ENCODE measurements around the gene USH2A. TPM values are rescaled to one million over a fixed set of nuclear protein-coding genes. Genes with fewer than 3 reads are reported as not detected.

USH2A gene
- total RNA-seq, 4 donors from 2014 or later, result under 0.01 to 2.0 (median 0.22) TPM; not detected in 1

- 78 to 91% methylated on average over 3 of the region's 3 CpGs for WGBS, 2 donors
- Histone ChIP-seq H3K4me1 (no peaks in the 10 kb centered on the region), H3K9me3 (no peaks in the 10 kb centered on the region), H3K27ac (no peak overlapping the region), H3K27me3 (no peaks in the 10 kb centered on the region), H3K36me3 (no peaks in the 10 kb centered on the region), H3K4me3 (replicated peaks in 1 of 3) (no peak overlapping the region)
- TF ChIP-seq CTCF (IDR thresholded peaks at IDR 0.05), result no peak
- TF ChIP-seq POLR2A (IDR thresholded peaks at IDR 0.05), result no peak
- intact Hi-C loops (cut with DNase I), result no loop called here
- no peak for DNase-seq
Observed at GRCh38 chr1:216075339-216075738, 347.9 kb downstream of the USH2A start.

DNA sequence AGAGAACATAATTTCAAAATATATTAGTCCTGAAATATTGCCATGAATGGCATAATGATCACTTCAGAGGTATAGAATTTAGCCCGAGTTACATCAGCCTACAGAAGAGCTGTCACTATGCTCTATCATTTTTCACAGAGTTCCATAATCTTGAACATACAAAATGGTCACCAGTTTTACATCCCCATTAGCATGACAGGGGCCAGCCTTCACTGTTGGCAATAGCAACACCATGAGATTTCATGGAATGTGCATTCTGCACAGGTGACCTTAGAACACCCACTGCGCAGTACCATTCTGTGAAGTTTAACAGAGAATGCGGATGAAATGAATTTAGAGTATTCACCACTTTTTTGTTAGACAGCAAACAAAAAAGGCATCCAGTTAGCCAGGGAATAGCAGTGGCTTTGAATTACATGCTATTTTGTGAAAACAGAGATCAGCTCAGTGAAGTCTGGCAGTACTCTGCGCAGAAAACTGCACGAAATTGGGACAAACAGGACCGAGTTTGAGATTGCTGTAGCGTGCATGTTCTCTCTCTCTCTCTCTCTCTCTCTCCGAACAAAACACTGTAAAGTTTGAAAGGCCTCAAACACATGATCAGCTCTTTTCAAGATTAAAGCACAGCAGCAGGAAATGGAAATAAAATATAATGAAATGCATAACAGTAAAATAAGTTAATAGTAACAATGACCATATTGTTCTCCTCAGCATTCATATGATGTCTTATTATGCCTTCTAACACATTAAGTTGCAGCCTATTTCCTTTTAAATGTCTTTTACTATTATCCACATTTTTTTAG is 349.3 kb downstream of the USH2A start:
- Histone ChIP-seq H3K9me3 (no peaks in the 10 kb centered on the region), H3K36me3 (no peaks in the 10 kb centered on the region), H3K27me3 (no peaks in the 10 kb centered on the region), H3K4me3 (replicated peaks in 1 of 3) (no peak overlapping the region), H3K4me1 (no peaks in the 10 kb centered on the region), H3K27ac (no peak overlapping the region)
- DNase-seq, result no peak
- TF ChIP-seq CTCF (IDR thresholded peaks at IDR 0.05) (no peak), POLR2A (IDR thresholded peaks at IDR 0.05) (no peak)
- 85 to 91% methylated on average over 8 of the region's 8 CpGs for whole genome bisulfite sequencing, 2 donors
- intact Hi-C loops (cut with DNase I), result no loop called here

DNA sequence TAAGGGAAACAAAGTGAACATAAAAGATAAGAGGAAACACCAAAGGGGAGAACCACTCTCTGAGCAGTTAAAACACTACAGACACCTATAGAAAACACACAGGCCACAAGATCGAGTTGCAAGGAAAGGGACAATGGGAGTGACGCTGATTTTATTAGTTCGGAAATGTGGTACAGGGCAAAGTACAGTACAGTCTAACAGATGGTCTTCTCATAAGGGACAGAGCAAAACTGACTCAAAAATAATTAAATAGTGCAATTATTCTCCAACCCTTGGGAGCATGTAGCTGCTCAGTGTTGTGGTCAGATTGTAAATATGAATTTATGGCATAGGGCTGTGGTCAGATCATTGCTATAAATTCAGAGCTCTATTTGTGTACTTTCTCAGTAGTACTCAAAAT is 352.0 kb downstream of the USH2A start:
- H3K4me1 ChIP-seq, result no peaks in the 10 kb centered on the region
- no peak overlapping the region for H3K4me3 ChIP-seq (replicated peaks in 1 of 3)
- no peaks in the 10 kb centered on the region for H3K9me3 ChIP-seq
- intact Hi-C loops (cut with DNase I), result no loop called here
- no peak overlapping the region for H3K27ac ChIP-seq
- H3K27me3 ChIP-seq, result no peaks in the 10 kb centered on the region
- no peaks in the 10 kb centered on the region for H3K36me3 ChIP-seq
- WGBS, 2 donors, result 75 to 76% methylated on average over 3 of the region's 3 CpGs
- TF ChIP-seq POLR2A (IDR thresholded peaks at IDR 0.05) (no peak), CTCF (IDR thresholded peaks at IDR 0.05) (no peak)
- DNase-seq, result no peak

DNA sequence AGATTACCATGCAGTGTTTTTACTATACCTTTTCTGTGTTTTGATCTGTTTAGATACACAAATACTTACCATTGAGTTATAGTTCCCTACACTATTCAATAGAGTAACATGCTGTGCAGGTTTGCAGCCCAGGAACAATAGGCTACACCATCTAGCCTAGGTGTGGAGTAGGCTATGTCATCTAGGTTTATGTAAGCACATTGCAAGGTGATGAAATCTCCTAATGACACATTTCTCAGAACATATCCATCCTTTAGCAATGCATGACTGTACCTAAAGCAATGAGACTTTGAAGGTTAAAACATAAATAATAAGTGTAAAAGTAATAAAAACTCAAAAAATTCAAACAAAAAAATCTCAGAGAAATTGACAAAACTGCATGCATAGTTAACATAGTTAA is 358.6 kb downstream of the USH2A start:
- intact Hi-C loops (cut with DNase I), result no loop called here
- no peak for TF ChIP-seq POLR2A (IDR thresholded peaks at IDR 0.05)
- DNase-seq, result no peak
- no peaks in the 10 kb centered on the region for H3K4me1 ChIP-seq
- no peaks in the 10 kb centered on the region for H3K27me3 ChIP-seq
- no peaks in the 10 kb centered on the region for H3K36me3 ChIP-seq
- no peaks in the 10 kb centered on the region for H3K9me3 ChIP-seq
- no peak overlapping the region for H3K4me3 ChIP-seq (replicated peaks in 1 of 3)
- no peak overlapping the region for H3K27ac ChIP-seq

GRCh38 chr1:216057947-216058346 is 365.3 kb downstream of the USH2A start:
- H3K27ac ChIP-seq, result no peak overlapping the region
- intact Hi-C loops (cut with DNase I), result no loop called here
- DNase-seq, result no peak
- no peaks in the 10 kb centered on the region for H3K27me3 ChIP-seq
- WGBS, 2 donors, result 95 to 99% methylated on average over 4 of the region's 4 CpGs
- no peaks in the 10 kb centered on the region for H3K4me1 ChIP-seq
- H3K4me3 ChIP-seq (replicated peaks in 1 of 3), result no peak overlapping the region
- no peaks in the 10 kb centered on the region for H3K9me3 ChIP-seq
- no peaks in the 10 kb centered on the region for H3K36me3 ChIP-seq
- no peak for TF ChIP-seq POLR2A (IDR thresholded peaks at IDR 0.05)
- no peak for TF ChIP-seq CTCF (IDR thresholded peaks at IDR 0.05)
